Measurements from ENCODE around the gene NAPG. TPM values are rescaled to one million over a fixed set of nuclear protein-coding genes. Genes with fewer than 3 reads are reported as not detected.

NAPG gene
- total and polyA plus RNA-seq, 10 of the 15 experiments (the other 5 are each of a cell fraction or from before 2014, with no cell fraction given), result 20.5 to 34.8 (median 24.0) TPM

DNA sequence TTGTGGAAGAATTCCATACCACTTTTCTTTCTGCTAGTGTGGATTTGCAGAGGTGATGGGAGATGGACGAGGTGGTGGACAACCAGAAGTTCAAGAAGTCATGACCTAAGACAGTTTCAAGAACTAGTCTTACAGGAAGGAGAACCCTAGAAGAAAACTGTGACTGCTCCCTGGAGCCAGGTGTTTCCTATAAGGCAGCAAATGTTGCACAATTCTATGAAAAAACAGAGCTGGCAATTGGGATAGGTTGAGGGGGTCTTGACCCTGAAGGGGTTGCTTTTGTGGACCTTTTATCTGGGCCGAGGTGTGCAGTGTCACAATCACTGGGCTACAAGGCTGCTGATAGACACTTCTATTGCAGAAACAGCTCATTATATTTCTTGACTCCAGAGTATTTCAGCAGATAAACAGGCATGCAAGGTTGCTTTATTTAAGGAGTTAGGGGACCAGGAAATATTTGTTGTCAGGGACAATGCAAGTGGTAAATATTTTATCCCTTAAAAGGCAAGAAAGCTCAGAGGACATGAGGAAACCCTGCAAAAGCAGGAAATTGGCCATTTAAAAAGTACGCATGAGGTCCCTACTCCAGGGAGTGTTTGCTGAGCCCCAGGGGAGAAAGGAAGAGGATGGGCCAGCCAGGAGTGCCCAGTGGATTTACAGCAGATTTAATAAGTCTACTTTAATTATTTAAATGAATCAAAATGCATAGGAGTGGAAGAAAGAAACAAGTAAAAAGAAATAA is 48.5 kb upstream of the NAPG start:
- H2AFZ ChIP-seq (ENCODE audit: control insufficient read depth, low read depth, low read length), result no peak overlapping the region
- ChIA-PET RAD21 (ENCODE audit: unreplicated experiment) (interaction anchor here (1.1 kb wide), 1 partner anchor 11 kb away, joined by 3 read pairs; no protein-coding TSS in a partner anchor), CTCF (interaction anchor here (0.6 to 4.6 kb wide), 2 partner anchors 14 to 81 kb away, joined by 4 to 18 read pairs; no protein-coding TSS in a partner anchor), POLR2A (interaction anchor here (0.5 kb wide), 1 partner anchor 1350 kb away, joined by 3 read pairs; no protein-coding TSS in a partner anchor), SMC1A (ENCODE audit: uncharacterized antibody, unreplicated experiment) (interaction anchor here (8.1 kb wide), 1 partner anchor 16 kb away, joined by 67 read pairs; no protein-coding TSS in a partner anchor)
- H3K4me3 ChIP-seq, result no peak overlapping the region
- H3K36me3 ChIP-seq (ENCODE audit: control insufficient read depth in 2 of 2, insufficient read depth in 2 of 2, low read length in 1 of 2), result no peaks in the 10 kb centered on the region
- H4K20me1 ChIP-seq (ENCODE audit: control insufficient read depth, insufficient read depth), result no peaks in the 10 kb centered on the region
- no peak overlapping the region for H3K27ac ChIP-seq (ENCODE audit: control insufficient read depth, insufficient read depth)
- no peak overlapping the region for H3K9ac ChIP-seq (ENCODE audit: control insufficient read depth, insufficient read depth, low read length)
- H3K4me1 ChIP-seq (ENCODE audit: control insufficient read depth, insufficient read depth, low read length), result peaks cover 3% of the 10 kb centered on the region; the same call in 1 of the 2 replicates
- in situ Hi-C loops (cut with MboI) (no loop called here), intact Hi-C loops (cut with micrococcal nuclease; ENCODE audit: unreplicated experiment) (no loop called here)
- 32% methylated on average over 3 of the region's 3 CpGs for WGBS (ENCODE audit: insufficient coverage, insufficient replicate concordance, low lambda C conversion rate, missing lambda C conversion rate)
- no peak overlapping the region for H3K4me2 ChIP-seq (ENCODE audit: control insufficient read depth, insufficient read depth)
- no peaks in the 10 kb centered on the region for H3K9me3 ChIP-seq (replicated peaks; ENCODE audit: control insufficient read depth, insufficient read depth, low read length)
- ATAC-seq, result no peak
- FAIRE-seq, result no peak
- BruUV-seq (replicated peaks), result no TSS peak
- H3K27me3 ChIP-seq (replicated peaks in 1 of 2; ENCODE audit: control insufficient read depth in 2 of 2, insufficient read depth in 2 of 2, low read length in 1 of 2), result no peaks in the 10 kb centered on the region; a peak in 3 of 4 replicates
- no peak for TF ChIP-seq ESRRA (IDR thresholded peaks at IDR 0.05; ENCODE audit: low read length)
- no peak for TF ChIP-seq SMC3 (IDR thresholded peaks at IDR 0.05; ENCODE audit: borderline replicate concordance, low read length)
- TF ChIP-seq SRF (IDR thresholded peaks at IDR 0.05; ENCODE audit: low read depth in 2 of 2, low read length in 2 of 2), result no peak
- TF ChIP-seq MTA3 (IDR thresholded peaks at IDR 0.05; ENCODE audit: borderline replicate concordance, low read length), result no peak
- TF ChIP-seq CEBPB (IDR thresholded peaks at IDR 0.05; ENCODE audit: borderline replicate concordance in 1 of 2, low read depth in 2 of 2, low read length in 2 of 2), result no peak
- TF ChIP-seq, protein P1, sequence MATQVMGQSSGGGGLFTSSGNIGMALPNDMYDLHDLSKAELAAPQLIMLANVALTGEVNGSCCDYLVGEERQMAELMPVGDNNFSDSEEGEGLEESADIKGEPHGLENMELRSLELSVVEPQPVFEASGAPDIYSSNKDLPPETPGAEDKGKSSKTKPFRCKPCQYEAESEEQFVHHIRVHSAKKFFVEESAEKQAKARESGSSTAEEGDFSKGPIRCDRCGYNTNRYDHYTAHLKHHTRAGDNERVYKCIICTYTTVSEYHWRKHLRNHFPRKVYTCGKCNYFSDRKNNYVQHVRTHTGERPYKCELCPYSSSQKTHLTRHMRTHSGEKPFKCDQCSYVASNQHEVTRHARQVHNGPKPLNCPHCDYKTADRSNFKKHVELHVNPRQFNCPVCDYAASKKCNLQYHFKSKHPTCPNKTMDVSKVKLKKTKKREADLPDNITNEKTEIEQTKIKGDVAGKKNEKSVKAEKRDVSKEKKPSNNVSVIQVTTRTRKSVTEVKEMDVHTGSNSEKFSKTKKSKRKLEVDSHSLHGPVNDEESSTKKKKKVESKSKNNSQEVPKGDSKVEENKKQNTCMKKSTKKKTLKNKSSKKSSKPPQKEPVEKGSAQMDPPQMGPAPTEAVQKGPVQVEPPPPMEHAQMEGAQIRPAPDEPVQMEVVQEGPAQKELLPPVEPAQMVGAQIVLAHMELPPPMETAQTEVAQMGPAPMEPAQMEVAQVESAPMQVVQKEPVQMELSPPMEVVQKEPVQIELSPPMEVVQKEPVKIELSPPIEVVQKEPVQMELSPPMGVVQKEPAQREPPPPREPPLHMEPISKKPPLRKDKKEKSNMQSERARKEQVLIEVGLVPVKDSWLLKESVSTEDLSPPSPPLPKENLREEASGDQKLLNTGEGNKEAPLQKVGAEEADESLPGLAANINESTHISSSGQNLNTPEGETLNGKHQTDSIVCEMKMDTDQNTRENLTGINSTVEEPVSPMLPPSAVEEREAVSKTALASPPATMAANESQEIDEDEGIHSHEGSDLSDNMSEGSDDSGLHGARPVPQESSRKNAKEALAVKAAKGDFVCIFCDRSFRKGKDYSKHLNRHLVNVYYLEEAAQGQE (IDR thresholded peaks at IDR 0.05; ENCODE audit: low read depth, low read length), result no peak
- TF ChIP-seq SREBF2 (IDR thresholded peaks at IDR 0.05; ENCODE audit: low read length), result no peak
- TF ChIP-seq ZNF274 (IDR thresholded peaks at IDR 0.05; ENCODE audit: insufficient read depth, insufficient read length), result no peak
- no peaks in the 10 kb centered on the region for H3K79me2 ChIP-seq (ENCODE audit: control insufficient read depth, insufficient read depth, low read length)
- DNase-seq (ENCODE audit: low read depth, low spot score), result no peak

All from GM12878 (cell line).